WTC11 (cell line): ENCODE results near the gene SLC39A7. TPM values are rescaled to one million over a fixed set of nuclear protein-coding genes. Genes with fewer than 3 reads are reported as not detected.
A peak's percentile ranks its signal among the peaks of the same experiment; 100 is the strongest.

Experiments
- ATAC-seq: fragments of 200-7000 bp; cut with Tn5 transposase; 2 replicates; pipeline ENCODE4 v1.10.0; 2021; ENCODE audit warnings: mild to moderate bottlenecking, moderate library complexity
- CTCF ChIA-PET: fragments of 300-600 bp; sonication (Branson Sonifier 250); formaldehyde crosslinking; loops from one replicate; lab custom pipeline; 2021; ENCODE audit warnings: antibody characterized with exemption; lab: Charles Lee
- POLR2A ChIA-PET: fragments of 350-600 bp; sonication (Branson Sonifier 250); formaldehyde crosslinking; loops from one replicate; lab custom pipeline; 2021; ENCODE audit warnings: antibody characterized with exemption; lab: Charles Lee
- DNase-seq: peaks from one replicate; pipeline ENCODE4 v3.0.0; 2021; ENCODE audit warnings: low spot score
- H3K27ac Mint-ChIP-seq: 2 replicates; pipeline ENCODE4 v1.8.0; 2021; ENCODE audit warnings: mixed read lengths
- H3K27me3 Mint-ChIP-seq: 2 replicates; pipeline ENCODE4 v1.8.0; 2021; ENCODE audit warnings: low read depth, mild to moderate bottlenecking, moderate library complexity, mixed read lengths
- H3K36me3 Mint-ChIP-seq: 2 replicates; pipeline ENCODE4 v1.8.0; 2021; ENCODE audit warnings: mixed read lengths
- H3K4me1 Mint-ChIP-seq: 2 replicates; pipeline ENCODE4 v1.8.0; 2022; ENCODE audit warnings: mixed read lengths
- H3K4me3 Mint-ChIP-seq: 2 replicates; pipeline ENCODE4 v1.8.0; 2021; ENCODE audit warnings: mild to moderate bottlenecking, moderate library complexity, mixed read lengths
- H3K9me3 Mint-ChIP-seq: 2 replicates; pipeline ENCODE4 v1.8.0; 2021; ENCODE audit warnings: mixed read lengths
- AFF4 ChIP-seq: sonication (generic); formaldehyde crosslinking; IDR thresholded peaks from 2 replicates; pipeline ENCODE4 v1.8.1; 2023; ENCODE audit warnings: mild to moderate bottlenecking, missing genetic modification reagents, borderline replicate concordance
- ATF2 ChIP-seq: sonication (generic); formaldehyde crosslinking; IDR thresholded peaks from 2 replicates; pipeline ENCODE4 v1.8.1; 2022; ENCODE audit warnings: low read depth, missing genetic modification reagents, borderline replicate concordance
- CTCF ChIP-seq: fragments of 200-600 bp; IDR thresholded peaks from 2 replicates; pipeline ENCODE4 v1.8.0; 2022; ENCODE audit warnings: antibody characterized with exemption
- ELF4 ChIP-seq: sonication (generic); formaldehyde crosslinking; IDR thresholded peaks from 2 replicates; pipeline ENCODE4 v1.8.1; 2022; ENCODE audit warnings: low read depth, mild to moderate bottlenecking, moderate library complexity, missing genetic modification reagents
- NFE2L1 ChIP-seq: sonication (generic); formaldehyde crosslinking; IDR thresholded peaks from 2 replicates; pipeline ENCODE4 v1.8.1; 2023; ENCODE audit warnings: missing genetic modification reagents
- RORB ChIP-seq: fragments of 250-450 bp; sonication (Bioruptor Pico); IDR thresholded peaks from 2 replicates; pipeline ENCODE4 v1.9.0; 2021; ENCODE audit warnings: mild to moderate bottlenecking
- SOX15 ChIP-seq: fragments of 250-450 bp; sonication (Bioruptor Pico); IDR thresholded peaks from 2 replicates; pipeline ENCODE4 v1.9.0; 2021; ENCODE audit warnings: mild to moderate bottlenecking
- ZNF219 ChIP-seq: sonication (generic); formaldehyde crosslinking; IDR thresholded peaks from 2 replicates; pipeline ENCODE4 v1.8.0; 2023; ENCODE audit warnings: missing genetic modification reagents, mild to moderate bottlenecking, borderline replicate concordance
- ZNF423 ChIP-seq: fragments of 250-450 bp; sonication (Bioruptor Pico); IDR thresholded peaks from 2 replicates; pipeline ENCODE4 v2.1.2; 2022; ENCODE audit warnings: mild to moderate bottlenecking, moderate library complexity
- total RNA-seq: library from RNA; stranded (reverse); gene quantifications from 3 replicates; pipeline ENCODE4 v1.2.3, GENCODE V29; 2021

The SLC39A7 gene
- total RNA-seq, 1 experiment from 2014 or later, result 163 TPM

- H3K27ac Mint-ChIP-seq, result no peak overlapping the region
- H3K4me1 Mint-ChIP-seq, result 0 out of 2 replicates have a peak, but pooled peaks cover 3% of the 10 kb centered on the region
- DNase-seq (no peak), ATAC-seq (no peak)
- H3K36me3 Mint-ChIP-seq, result no peaks in the 10 kb centered on the region
- H3K4me3 Mint-ChIP-seq, result no peak overlapping the region
- no peaks in the 10 kb centered on the region for H3K9me3 Mint-ChIP-seq
- peaks cover 7% of the 10 kb centered on the region; the same call in 1 of the 2 replicates for H3K27me3 Mint-ChIP-seq
- CTCF ChIA-PET, result interaction anchor here (0.6 to 3.5 kb wide), 37 partner anchors 10 to 318 kb away, joined by 3 to 55 read pairs (median 4); partner anchors contain the start of genes COL11A2, HLA-DMA, PSMB9 and RING1
- TF ChIP-seq ZNF423 (CRISPR knock-in tag), result 0 out of 2 replicates have a peak, but pooled peaks have one; percentile 50
- no peak for TF ChIP-seq ELF4
- TF ChIP-seq AFF4, result no peak
- no peak for TF ChIP-seq ATF2 (CRISPR knock-in tag)
- TF ChIP-seq RORB, result no peak
- TF ChIP-seq ZNF219, result no peak
- POLR2A ChIA-PET, result no interaction called here
Observed at GRCh38 chr6:33171880-33172687, 28.6 kb upstream of the SLC39A7 start.

GRCh38 chr6:33172688-33173534 lies 27.8 kb upstream of the SLC39A7 start:
- POLR2A ChIA-PET, result no interaction called here

More at GRCh38 chr6:33172688-33173534, 27.8 kb upstream of the SLC39A7 start:
- Mint-ChIP-seq H3K27me3 (peaks cover 7% of the 10 kb centered on the region; the same call in 1 of the 2 replicates), H3K27ac (no peak overlapping the region; the same call in 1 of the 2 replicates), H3K36me3 (no peaks in the 10 kb centered on the region), H3K4me1 (0 out of 2 replicates have a peak, but pooled peaks cover 3% of the 10 kb centered on the region), H3K4me3 (no peak overlapping the region), H3K9me3 (no peaks in the 10 kb centered on the region)
- CTCF ChIA-PET, result interaction anchor here (0.6 to 3.5 kb wide), 42 partner anchors 9 to 319 kb away, joined by 3 to 55 read pairs (median 4); partner anchors contain the start of genes COL11A2, HLA-DMA, PSMB9 and RING1
- peak; percentile 51 for TF ChIP-seq CTCF
- TF ChIP-seq SOX15 (CRISPR knock-in tag), result no peak
- no peak for TF ChIP-seq NFE2L1
- TF ChIP-seq RORB, result no peak
- ATAC-seq (peak; percentile 79), DNase-seq (peak; percentile 71)
